ENCODE measurements around the gene RHBDD3.

RHBDD3 gene

DNA sequence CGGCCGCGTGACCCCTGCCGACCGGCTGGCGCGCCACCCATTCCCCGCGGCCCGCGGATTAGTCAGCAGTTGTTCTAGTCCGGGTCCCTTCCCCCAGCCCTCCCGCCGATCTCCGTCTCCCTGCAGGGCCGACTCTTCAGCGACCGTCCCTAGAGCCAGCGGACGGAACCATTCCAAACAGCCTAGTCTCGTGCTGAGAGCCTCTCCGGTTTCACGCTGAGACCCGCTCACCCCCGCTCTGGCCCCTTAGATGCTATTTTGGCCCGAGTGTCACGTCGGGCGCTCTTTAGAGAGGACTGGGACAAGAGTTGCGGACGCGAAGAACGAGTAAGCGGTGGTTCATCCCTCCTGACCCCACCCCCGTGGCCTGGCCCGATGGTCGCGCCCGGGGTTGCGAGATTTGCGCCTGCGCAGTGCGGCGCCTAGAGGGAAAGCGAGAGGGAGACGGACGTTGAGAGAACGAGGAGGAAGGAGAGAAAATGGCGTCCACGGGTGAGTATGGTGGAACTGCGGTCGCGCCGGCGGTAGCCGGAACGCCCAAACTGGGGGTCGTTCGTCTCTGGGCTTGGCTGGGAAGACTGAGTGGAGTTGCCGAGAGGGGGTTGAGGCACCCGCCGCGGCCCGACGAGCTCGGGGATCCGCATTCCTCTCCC is at the start of gene RHBDD3, which contains the start of gene EWSR1:
TSS of gene RHBDD3 (minus strand) at position 124 of the 653 bp plus-strand sequence. CDS start 2,355 bp downstream, outside the sequence.
TSS of gene EWSR1 (plus strand) at position 411 of the 653 bp plus-strand sequence. CDS start at position 480, 69 bp downstream.
- peak; percentile 88 to 99 (median 96) for DNase-seq
- intact Hi-C loops (cut with DNase I) = loop anchor here (5.0 kb wide), 1 partner anchor 39 kb away; the partner anchor contains the start of gene GAS2L1

- intact Hi-C loops (cut with DNase I) = no loop called here
- DNase-seq = no peak
These were observed 48.5 kb upstream of the RHBDD3 start for GRCh38 chr22:29316141-29316828.

DNA sequence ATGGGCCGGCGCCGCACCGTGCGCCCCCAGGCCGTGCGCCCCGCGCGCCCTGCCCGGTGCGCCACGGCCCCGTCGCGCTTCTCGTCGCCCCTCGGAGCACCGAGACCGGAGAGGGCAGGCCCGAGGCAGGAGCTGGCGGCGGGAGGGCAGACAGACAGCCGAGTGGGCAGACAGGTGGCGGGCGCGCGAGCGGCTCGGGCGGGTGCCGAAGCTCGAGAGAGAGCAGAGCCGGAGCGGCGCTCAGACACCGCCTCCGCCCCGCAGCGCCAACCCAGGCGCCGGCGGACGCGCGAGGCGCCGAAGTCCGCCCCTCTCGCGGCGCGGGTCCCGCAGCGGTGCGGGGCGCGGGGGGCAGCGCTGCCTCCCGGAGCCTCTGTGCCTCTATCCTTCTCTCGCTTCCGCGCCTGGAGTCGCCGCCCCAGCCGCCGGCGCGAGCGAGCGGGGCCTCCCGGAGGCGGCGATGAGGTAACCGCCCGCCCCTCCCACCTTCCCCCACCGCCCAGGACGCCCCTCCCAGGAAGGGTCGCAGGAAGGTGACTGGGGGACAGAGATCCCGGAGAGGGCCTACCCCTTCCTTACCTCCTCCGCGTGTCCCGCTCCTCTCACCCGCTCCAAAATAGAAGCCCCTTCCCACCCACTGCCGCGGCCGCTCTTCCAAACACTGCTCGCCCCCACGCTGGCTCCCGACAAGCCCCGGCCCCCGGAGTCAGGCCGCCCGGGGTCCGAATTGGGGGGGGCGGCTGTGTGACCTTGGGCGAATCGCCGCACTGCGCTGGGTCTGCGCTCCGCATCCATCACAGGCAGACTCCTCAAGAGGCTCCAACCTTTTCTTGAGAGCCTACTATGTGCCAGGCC is 47.7 kb upstream of the RHBDD3 start, which contains the start of gene RASL10A:
TSS of gene RASL10A (minus strand) at position 412 of the 855 bp plus-strand sequence. CDS start 451 bp downstream, outside the sequence.
- DNase-seq = peak in 7 of 42 donors; percentile 25 to 65 (median 50)

GRCh38 chr22:29314537-29315285 is 46.9 kb upstream of the RHBDD3 start:
- intact Hi-C loops (cut with DNase I) = loop anchor here (5.0 kb wide), 1 partner anchor 33 kb away; no protein-coding TSS in a partner anchor
- DNase-seq = peak in 2 of 42 donors; percentile 1 to 40

More for the DNA sequence above, 47.7 kb upstream of the RHBDD3 start, which contains the start of gene RASL10A:
- intact Hi-C loops (cut with DNase I) = no loop called here

GRCh38 chr22:29313576-29314466 is 46.0 kb upstream of the RHBDD3 start:
- peak in 3 of 42 donors; percentile 2 to 30 (median 17) for DNase-seq
- intact Hi-C loops (cut with DNase I) = loop anchor here (5.0 kb wide), 1 partner anchor 33 kb away; no protein-coding TSS in a partner anchor

- peak in 10 of 42 donors; percentile 2 to 69 (median 40) for DNase-seq
These were observed 45.4 kb upstream of the RHBDD3 start for GRCh38 chr22:29313126-29313575.

GRCh38 chr22:29312218-29313125 is 44.7 kb upstream of the RHBDD3 start:
- intact Hi-C loops (cut with DNase I) = loop anchor here (5.0 kb wide), 1 partner anchor 35 kb away; no protein-coding TSS in a partner anchor
- DNase-seq = peak in 8 of 42 donors; percentile 1 to 36 (median 18)

More at GRCh38 chr22:29313126-29313575, 45.4 kb upstream of the RHBDD3 start:
- intact Hi-C loops (cut with DNase I) = loop anchor here (5.0 kb wide), 1 partner anchor 34 kb away; no protein-coding TSS in a partner anchor

DNA sequence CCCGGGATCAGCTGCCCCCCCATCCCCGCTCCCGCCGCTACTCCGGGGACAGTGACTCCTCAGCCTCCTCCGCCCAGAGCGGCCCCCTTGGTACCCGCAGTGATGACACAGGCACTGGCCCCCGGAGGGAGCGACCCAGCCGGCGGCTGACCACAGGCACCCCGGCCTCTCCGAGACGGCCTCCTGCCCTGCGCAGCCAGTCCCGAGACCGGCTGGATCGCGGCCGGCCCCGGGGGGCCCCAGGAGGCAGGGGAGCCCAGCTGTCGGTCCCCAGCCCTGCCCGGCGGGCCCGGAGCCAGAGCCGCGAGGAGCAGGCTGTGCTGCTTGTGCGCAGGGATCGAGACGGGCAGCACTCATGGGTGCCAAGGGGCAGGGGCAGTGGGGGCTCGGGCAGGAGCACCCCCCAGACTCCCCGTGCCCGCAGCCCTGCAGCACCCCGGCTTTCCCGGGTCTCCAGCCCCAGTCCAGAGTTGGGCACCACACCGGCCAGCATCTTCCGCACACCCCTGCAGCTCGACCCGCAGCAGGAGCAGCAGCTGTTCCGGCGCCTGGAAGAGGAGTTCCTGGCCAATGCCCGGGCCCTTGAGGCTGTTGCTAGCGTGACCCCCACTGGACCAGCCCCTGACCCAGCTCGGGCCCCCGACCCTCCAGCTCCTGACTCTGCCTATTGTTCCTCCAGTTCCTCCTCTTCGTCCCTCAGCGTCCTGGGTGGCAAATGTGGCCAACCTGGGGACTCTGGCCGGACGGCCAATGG is 43.9 kb upstream of the RHBDD3 start:
- DNase-seq = peak in 10 of 42 donors; percentile 4 to 49 (median 32)
- intact Hi-C loops (cut with DNase I) = loop anchor here (5.0 kb wide), 1 partner anchor 36 kb away; no protein-coding TSS in a partner anchor

- intact Hi-C loops (cut with DNase I) = loop anchor here (5.0 kb wide), 1 partner anchor 36 kb away; no protein-coding TSS in a partner anchor
- DNase-seq = peak; percentile 85 to 98 (median 94)
These were observed 43.1 kb upstream of the RHBDD3 start for GRCh38 chr22:29310863-29311339.

DNA sequence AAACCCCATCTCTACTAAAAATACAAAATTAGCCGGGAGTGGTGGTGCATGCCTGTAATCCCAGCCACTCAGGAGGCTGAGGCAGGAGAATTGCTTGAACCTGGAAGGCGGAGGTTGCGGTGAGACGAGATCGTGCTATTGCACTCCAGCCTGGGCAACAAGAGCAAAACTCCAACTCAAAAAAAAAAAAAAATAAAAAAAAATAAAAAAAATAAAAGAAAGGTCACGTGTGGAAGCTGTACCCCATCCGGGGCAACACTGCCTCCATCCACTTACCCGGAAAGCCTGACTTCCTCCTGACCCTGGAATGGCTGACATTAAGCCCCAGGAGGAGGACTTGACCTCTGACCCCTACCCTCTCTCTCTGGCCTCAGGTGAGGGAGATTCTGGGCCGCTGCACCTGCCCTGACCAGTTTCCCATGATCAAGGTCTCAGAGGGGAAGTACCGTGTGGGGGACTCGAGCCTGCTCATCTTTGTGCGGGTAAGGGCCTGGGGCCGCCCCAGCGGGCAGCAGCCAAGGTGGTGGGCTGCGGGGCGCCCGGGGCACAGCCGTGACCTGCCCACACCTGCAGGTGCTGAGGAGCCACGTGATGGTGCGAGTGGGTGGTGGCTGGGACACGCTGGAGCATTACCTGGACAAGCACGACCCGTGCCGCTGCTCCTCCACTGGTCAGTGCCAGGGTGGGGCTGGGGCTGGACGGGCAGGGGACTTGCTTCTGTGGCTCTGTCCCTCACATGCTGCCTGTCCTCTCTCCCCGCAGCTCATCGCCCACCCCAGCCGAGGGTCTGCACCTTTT is 42.5 kb upstream of the RHBDD3 start:
- DNase-seq = peak in 7 of 42 donors; percentile 11 to 39 (median 30)
- intact Hi-C loops (cut with DNase I) = loop anchor here (5.0 kb wide), 1 partner anchor 37 kb away; no protein-coding TSS in a partner anchor

DNA sequence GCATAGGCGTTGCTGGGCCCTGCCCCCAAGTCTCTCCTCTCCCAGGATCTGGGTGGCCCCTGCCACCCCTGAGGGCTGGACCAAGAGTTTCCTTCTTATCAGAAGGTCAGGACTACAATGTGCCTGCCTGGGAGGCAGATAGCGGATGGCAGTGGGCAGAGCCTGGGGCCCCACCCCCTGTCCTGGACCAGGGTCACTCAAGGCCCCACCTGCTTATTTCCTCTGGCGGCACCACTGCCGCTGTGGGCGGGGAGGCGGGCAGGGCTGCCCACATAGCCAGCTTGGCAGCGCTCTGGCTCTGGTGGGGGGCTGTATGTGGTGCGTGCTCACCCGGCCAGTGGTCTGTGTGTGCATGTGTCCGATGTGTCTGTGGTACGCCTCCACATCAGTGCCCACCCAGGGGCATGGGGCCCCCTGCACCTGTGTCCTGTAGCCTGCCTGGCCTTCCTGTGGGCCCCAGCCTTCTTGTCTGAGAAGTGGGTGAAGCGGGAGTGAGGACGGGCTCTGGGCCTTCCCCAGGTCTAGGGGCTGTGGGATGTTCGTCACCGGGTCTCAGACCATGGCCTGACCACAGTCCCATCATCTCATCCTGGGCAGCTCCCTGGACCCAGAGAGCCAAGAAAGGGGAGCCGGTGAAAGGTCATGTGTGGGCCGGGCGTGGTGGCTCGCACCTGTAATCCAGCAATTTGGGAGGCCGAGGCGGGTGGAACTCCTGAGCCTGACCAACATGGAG is 41.7 kb upstream of the RHBDD3 start:
- intact Hi-C loops (cut with DNase I) = loop anchor here (5.0 kb wide), 2 partner anchors 38 to 42 kb away; partner anchors contain the start of genes EWSR1 and RHBDD3
- peak in 6 of 42 donors; percentile 2 to 35 (median 22) for DNase-seq

GRCh38 chr22:29308791-29309262 is 41.0 kb upstream of the RHBDD3 start:
- intact Hi-C loops (cut with DNase I) = loop anchor here (5.0 kb wide), 1 partner anchor 42 kb away; the partner anchor contains the start of genes EWSR1 and RHBDD3
- DNase-seq = peak in 3 of 42 donors; percentile 3 to 34 (median 28)
